ENCODE data around the gene LAMTOR5. TPM values are rescaled to one million over a fixed set of nuclear protein-coding genes. Genes with fewer than 3 reads are reported as not detected.

Gene LAMTOR5
- polyA plus RNA-seq, 1 donor from 2014 or later, result 102 TPM

GRCh38 chr1:110430901-110431300, 23.4 kb upstream of the LAMTOR5 start:
- Histone ChIP-seq H3K9me3 (ENCODE audit: low read length) (no peaks in the 10 kb centered on the region), H3K79me2 (replicated peaks; ENCODE audit: insufficient read depth, low read length) (no peaks in the 10 kb centered on the region), H3K27ac (ENCODE audit: low read length) (no peak overlapping the region), H3K4me2 (ENCODE audit: low read length) (no peak overlapping the region), H3F3A (ENCODE audit: insufficient read depth, low read length, poor library complexity, severe bottlenecking) (no peaks in the 10 kb centered on the region), H2AFZ (ENCODE audit: low read depth, low read length) (no peak overlapping the region), H3K4me3 (ENCODE audit: low read length) (no peak overlapping the region), H3K36me3 (ENCODE audit: insufficient read depth, low read length) (no peaks in the 10 kb centered on the region), H3K9ac (ENCODE audit: low read length) (no peak overlapping the region), H4K20me1 (ENCODE audit: insufficient read depth) (no peaks in the 10 kb centered on the region), H3K9me2 (ENCODE audit: insufficient read depth, low read length) (no peaks in the 10 kb centered on the region), H3K27me3 (ENCODE audit: insufficient read depth, low read depth, low read length) (no peaks in the 10 kb centered on the region)
- TF ChIP-seq SMC3 (conservative IDR thresholded peaks at IDR 0.05; ENCODE audit: poor library complexity) (no peak), POLR2AphosphoS5 (IDR thresholded peaks at IDR 0.05) (no peak), CTCF (IDR thresholded peaks at IDR 0.05; ENCODE audit: poor library complexity, severe bottlenecking) (no peak), RAD21 (conservative IDR thresholded peaks at IDR 0.05) (no peak), EZH2 (IDR thresholded peaks at IDR 0.05; ENCODE audit: borderline replicate concordance, insufficient read depth, low read length, poor library complexity, severe bottlenecking) (no peak), MXI1 (conservative IDR thresholded peaks at IDR 0.05; ENCODE audit: poor library complexity, severe bottlenecking) (no peak), TAF1 (IDR thresholded peaks at IDR 0.05; ENCODE audit: low read depth) (no peak), EP300 (conservative IDR thresholded peaks at IDR 0.05; ENCODE audit: poor library complexity, severe bottlenecking) (no peak)
- TF ChIP-seq, protein P1, sequence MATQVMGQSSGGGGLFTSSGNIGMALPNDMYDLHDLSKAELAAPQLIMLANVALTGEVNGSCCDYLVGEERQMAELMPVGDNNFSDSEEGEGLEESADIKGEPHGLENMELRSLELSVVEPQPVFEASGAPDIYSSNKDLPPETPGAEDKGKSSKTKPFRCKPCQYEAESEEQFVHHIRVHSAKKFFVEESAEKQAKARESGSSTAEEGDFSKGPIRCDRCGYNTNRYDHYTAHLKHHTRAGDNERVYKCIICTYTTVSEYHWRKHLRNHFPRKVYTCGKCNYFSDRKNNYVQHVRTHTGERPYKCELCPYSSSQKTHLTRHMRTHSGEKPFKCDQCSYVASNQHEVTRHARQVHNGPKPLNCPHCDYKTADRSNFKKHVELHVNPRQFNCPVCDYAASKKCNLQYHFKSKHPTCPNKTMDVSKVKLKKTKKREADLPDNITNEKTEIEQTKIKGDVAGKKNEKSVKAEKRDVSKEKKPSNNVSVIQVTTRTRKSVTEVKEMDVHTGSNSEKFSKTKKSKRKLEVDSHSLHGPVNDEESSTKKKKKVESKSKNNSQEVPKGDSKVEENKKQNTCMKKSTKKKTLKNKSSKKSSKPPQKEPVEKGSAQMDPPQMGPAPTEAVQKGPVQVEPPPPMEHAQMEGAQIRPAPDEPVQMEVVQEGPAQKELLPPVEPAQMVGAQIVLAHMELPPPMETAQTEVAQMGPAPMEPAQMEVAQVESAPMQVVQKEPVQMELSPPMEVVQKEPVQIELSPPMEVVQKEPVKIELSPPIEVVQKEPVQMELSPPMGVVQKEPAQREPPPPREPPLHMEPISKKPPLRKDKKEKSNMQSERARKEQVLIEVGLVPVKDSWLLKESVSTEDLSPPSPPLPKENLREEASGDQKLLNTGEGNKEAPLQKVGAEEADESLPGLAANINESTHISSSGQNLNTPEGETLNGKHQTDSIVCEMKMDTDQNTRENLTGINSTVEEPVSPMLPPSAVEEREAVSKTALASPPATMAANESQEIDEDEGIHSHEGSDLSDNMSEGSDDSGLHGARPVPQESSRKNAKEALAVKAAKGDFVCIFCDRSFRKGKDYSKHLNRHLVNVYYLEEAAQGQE (IDR thresholded peaks at IDR 0.05; ENCODE audit: borderline replicate concordance), result no peak

GRCh38 chr1:110430366-110430765, 22.9 kb upstream of the LAMTOR5 start:
- H3K9me3 ChIP-seq (ENCODE audit: low read length), result no peaks in the 10 kb centered on the region
- no peaks in the 10 kb centered on the region for H4K20me1 ChIP-seq (ENCODE audit: insufficient read depth)
- H3K9ac ChIP-seq (ENCODE audit: low read length), result no peak overlapping the region
- no peak overlapping the region for H3K4me2 ChIP-seq (ENCODE audit: low read length)
- H3F3A ChIP-seq (ENCODE audit: insufficient read depth, low read length, poor library complexity, severe bottlenecking), result no peaks in the 10 kb centered on the region
- H3K36me3 ChIP-seq (ENCODE audit: insufficient read depth, low read length), result no peaks in the 10 kb centered on the region
- no peak overlapping the region for H2AFZ ChIP-seq (ENCODE audit: low read depth, low read length)
- no peaks in the 10 kb centered on the region for H3K27me3 ChIP-seq (ENCODE audit: insufficient read depth, low read depth, low read length)
- H3K27ac ChIP-seq (ENCODE audit: low read length), result no peak overlapping the region
- H3K4me3 ChIP-seq (ENCODE audit: low read length), result no peak overlapping the region
- TF ChIP-seq EP300 (conservative IDR thresholded peaks at IDR 0.05; ENCODE audit: poor library complexity, severe bottlenecking), result no peak
- no peak for TF ChIP-seq POLR2AphosphoS5 (IDR thresholded peaks at IDR 0.05)
- no peaks in the 10 kb centered on the region for H3K79me2 ChIP-seq (replicated peaks; ENCODE audit: insufficient read depth, low read length)
- H3K9me2 ChIP-seq (ENCODE audit: insufficient read depth, low read length), result no peaks in the 10 kb centered on the region

DNA sequence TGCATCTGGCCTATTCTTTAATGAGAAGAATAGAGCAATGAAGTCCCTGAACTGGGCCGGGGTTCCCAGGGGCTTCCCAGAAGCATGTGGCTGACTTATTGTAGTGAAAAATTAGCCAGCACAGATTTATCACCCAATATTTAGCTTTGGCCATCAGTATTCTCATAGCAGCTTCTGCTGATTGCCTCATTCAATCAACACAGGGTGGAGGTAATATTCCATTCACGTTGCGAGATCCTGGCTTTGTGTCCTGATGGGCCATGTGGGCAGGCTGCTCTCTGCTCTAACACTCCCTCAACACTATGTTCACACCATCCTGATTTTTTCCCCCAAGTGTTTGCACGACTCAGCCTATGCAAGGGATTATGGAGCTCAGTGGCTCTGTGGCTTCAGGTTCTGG, 21.5 kb upstream of the LAMTOR5 start:
- Histone ChIP-seq H3K9me2 (ENCODE audit: insufficient read depth, low read length) (no peaks in the 10 kb centered on the region), H3K36me3 (ENCODE audit: insufficient read depth, low read length) (no peaks in the 10 kb centered on the region), H3K79me2 (replicated peaks; ENCODE audit: insufficient read depth, low read length) (no peaks in the 10 kb centered on the region), H3K4me2 (ENCODE audit: low read length) (no peak overlapping the region), H3K4me3 (ENCODE audit: low read length) (no peak overlapping the region), H3F3A (ENCODE audit: insufficient read depth, low read length, poor library complexity, severe bottlenecking) (no peaks in the 10 kb centered on the region), H3K9ac (ENCODE audit: low read length) (no peak overlapping the region), H2AFZ (ENCODE audit: low read depth, low read length) (no peak overlapping the region), H4K20me1 (ENCODE audit: insufficient read depth) (no peaks in the 10 kb centered on the region), H3K27ac (ENCODE audit: low read length) (no peak overlapping the region), H3K27me3 (ENCODE audit: insufficient read depth, low read depth, low read length) (no peaks in the 10 kb centered on the region), H3K9me3 (ENCODE audit: low read length) (no peaks in the 10 kb centered on the region)
- TF ChIP-seq SMC3 (conservative IDR thresholded peaks at IDR 0.05; ENCODE audit: poor library complexity), result no peak
- TF ChIP-seq EP300 (conservative IDR thresholded peaks at IDR 0.05; ENCODE audit: poor library complexity, severe bottlenecking), result no peak
- TF ChIP-seq POLR2AphosphoS5 (IDR thresholded peaks at IDR 0.05), result no peak
